CD4-positive, alpha-beta T cell treated with Interleukin-4 for 1 hour (primary cell): Measurements from ENCODE around the gene ZBTB37.
"Not testable (repeated sequence)": the region's sequence is repeated elsewhere in the genome, so short reads cannot be mapped to it uniquely, and the experiment has no call there.

ENCODE experiments used
- DNase-seq, 2 donors: peaks; one replicate each; pipeline ENCODE4 v3.0.0-alpha.2; 2020 to 2022

ZBTB37 gene

DNA sequence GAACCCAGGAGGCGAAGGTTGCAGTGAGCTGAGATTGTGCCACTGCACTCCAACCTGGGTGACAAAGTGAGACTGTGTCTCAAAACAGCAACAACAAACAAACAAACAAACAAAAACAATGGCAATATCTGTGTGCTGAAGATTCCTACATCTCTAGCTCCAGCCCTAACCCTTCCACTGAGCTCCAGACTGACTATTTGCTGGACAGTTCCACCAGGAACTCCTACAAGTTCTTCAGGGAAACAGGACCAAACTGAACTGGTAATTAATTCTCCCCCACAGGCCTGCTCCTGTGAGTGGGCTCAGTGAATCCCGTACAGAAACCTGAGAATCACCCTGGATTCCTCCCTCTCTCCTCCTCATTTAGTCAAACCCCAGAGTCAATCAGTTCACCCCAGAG is 47.4 kb downstream of the ZBTB37 start:
- DNase-seq = no peak

GRCh38 chr1:173916667-173917066 is 48.5 kb downstream of the ZBTB37 start:
- no peak for DNase-seq

DNA sequence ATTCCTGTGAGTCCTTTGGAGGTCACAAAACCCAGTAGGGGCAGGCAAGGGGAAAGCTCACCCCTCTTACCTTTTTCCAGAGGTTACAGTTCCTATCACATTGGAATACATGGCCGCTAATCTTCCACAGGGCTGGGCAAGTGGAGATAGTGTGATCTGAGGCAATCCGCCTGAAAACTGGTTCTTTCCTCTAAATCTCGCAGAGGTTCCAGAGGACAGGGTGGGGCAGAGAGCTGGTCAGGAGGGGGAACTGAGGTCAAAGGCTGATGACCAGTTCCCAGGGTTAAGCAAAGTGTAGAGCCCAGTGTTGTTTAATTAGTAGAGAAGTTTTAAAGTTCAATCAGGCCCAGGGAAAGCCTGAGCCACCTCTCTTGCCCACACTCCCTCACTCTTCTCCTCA is 49.0 kb downstream of the ZBTB37 start, which contains the start of gene SERPINC1:
SERPINC1 (minus strand) TSS at position 179 of the 400 bp plus-strand sequence; CDS start at position 111, 68 bp downstream.
- DNase-seq = no peak

DNA sequence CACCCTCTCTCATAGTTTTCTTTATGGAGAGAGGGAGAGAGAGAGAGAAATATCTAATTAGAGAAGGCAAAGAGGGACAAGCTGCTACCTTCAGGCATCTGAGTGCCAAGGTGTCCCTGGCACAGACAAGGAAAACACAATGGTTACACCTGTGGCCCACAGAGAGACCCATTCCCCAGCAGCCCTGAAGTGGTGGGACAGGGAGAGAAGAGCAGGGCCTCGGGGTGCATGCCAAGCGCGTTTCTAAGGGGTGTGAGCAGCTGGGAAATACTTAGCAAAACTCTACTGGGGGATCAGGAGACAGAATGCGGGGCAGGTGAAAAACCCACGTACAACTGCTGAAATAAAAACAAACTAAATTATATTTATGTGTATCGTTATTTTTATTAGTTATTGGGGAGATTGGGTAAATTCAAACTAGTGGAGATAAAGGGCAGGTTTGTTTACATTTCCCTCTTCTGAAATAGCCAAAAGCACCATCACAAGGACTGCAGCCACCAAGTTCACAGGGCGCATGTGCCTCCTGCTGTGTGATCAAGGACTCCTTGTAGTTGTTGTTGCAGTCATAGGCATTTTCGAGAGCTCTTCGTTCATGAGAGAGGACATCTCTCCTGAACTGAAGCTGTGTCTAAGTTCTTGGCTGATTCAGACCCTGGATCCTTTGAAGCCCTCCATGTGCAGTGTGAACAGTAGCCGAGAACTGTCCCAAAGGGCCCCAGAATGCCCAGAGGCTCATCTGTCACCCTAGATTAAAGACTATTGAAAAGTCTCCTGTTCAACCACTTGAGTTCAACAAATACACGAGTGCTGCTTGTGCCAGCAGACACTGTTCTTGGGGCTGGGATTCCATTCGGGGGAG is 49.7 kb downstream of the ZBTB37 start:
- DNase-seq = no peak

DNA sequence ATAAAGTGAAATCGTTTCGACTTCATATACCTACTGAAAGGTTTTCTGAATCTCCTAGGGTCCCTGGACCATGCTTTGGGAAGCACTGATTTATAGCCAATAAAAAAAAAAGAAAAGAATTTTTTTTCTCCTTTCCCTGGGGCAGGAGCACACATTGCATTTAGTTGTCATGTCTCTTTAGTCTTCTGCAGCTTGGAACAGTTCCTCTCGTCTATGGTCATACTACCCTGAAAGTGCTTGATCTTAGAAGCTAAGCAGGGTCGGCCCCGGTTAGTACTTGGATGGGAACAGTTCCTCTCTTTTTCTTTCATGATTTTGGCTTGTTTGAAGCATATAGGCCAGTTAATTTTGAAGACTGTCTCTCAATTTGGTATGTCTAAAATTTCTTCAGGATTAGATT is 52.7 kb downstream of the ZBTB37 start:
- no peak for DNase-seq

GRCh38 chr1:173925306-173926242 is 57.4 kb downstream of the ZBTB37 start:
- no peak for DNase-seq

- not testable (repeated sequence) for DNase-seq
Measured at GRCh38 chr1:173930541-173930940, 62.4 kb downstream of the ZBTB37 start.

DNA sequence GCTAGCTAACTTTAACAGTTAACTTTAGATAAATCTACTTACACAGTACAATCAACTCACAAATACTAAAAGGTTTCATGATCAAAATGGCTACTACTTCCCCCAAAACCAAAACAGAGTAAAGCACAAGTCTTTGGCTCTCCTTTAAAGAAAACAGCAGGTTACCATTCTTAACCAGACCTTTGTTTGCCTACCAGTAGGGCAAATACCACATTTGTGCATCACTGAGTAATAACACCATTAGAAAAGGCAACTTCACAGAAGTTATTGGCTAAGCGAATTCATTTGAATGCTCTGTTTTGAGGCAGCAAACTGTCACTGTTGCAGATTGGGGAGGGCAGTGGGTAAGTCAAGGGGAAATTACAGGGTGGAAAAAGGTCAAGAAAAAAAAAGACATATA is 66.3 kb downstream of the ZBTB37 start:
- DNase-seq = no peak

DNA sequence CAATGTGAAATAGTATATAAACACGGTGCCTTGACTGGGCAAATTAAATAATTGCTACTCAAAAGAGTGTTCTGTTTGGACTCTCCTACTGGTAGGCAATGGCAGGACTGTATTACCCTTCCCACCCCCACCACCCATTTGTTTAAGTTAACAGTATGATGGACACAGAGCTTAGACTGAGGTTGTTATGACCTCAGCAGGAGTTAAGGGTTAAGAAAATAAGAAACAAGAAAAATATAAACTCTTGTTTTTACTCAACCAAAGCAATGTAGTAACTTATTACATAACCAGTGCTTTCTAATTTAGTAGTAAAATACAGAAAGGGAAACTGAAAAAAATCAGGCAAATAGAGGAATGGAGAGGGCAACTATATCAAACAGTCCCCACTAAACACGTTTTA is 68.9 kb downstream of the ZBTB37 start:
- no peak for DNase-seq

DNA sequence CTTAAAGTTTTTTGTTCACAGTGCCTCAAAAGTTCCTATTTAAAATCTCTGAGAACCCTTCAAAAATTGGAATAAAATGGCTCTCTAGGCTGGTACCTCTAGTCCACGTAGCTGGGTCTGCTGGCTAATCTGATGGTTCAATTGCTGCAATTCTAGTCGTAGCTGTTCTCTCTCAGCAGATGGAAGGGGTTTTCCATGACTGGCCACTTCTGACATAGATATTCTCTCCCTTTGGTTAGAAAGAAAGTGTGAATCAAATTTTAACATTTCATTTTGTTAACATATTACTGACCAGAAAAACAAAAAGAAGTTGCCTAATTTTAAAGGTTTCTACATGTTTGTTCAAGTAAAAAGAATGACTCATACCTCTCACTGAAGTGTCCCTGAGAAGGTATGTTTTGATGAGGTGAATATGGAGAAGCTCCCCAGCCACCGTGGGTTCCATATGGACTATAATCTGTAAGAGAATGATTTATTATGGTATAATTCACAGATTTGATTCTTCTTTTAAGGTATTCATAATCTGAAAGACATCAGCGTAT is 78.3 kb downstream of the ZBTB37 start:
- DNase-seq = no peak

- no peak for DNase-seq
Measured at GRCh38 chr1:173948594-173948993, 80.4 kb downstream of the ZBTB37 start.
